GM12872 (cell line): ENCODE results near the gene MAP3K15.

Experiments used
- CTCF ChIP-seq: IDR thresholded peaks from 3 replicates; pipeline ENCODE4 v1.5.1; 2011; ENCODE audit warnings: low read depth, mild to moderate bottlenecking, low read length, moderate library complexity; ENCODE audit not compliant: insufficient read depth

Gene MAP3K15

GRCh38 chrX:19496711-19497110 lies 18.6 kb downstream of the MAP3K15 start:
- no peak for TF ChIP-seq CTCF

DNA sequence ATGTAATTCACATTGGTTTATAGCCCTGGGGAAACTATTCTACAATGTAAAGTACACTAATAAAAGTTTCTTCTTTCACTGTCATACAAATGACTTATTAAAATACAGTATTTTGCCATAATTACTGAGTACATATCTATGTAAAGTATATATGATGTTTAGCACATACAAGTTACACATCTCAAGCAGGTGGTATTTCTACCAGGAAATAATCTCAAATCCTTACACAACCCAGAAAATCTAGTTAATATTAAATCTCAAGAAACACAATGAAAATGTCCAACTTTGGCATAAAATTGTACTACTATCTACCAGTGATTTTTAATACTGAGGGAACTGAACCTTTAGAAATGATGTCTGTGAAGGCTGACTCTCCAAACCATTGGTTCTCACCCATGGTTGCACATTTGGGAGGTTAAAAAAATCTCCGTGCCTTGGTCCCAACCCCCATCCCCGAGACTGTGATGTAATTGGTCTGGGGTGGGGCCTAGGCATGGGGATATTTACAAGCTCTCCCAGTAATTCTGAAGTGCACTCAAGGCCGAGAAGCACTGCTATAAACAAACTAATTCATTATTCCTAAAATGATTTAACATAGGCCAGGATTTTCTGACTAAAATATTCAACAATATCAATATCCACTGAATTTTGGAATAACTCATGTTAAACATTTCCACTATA lies 27.6 kb downstream of the MAP3K15 start:
- no peak for TF ChIP-seq CTCF

GRCh38 chrX:19479458-19479857 lies 35.9 kb downstream of the MAP3K15 start:
- TF ChIP-seq CTCF, result no peak

GRCh38 chrX:19462879-19463278 lies 52.4 kb downstream of the MAP3K15 start:
- TF ChIP-seq CTCF, result no peak

- TF ChIP-seq CTCF, result no peak
Measured at GRCh38 chrX:19462231-19462630, 53.1 kb downstream of the MAP3K15 start.

GRCh38 chrX:19457662-19458061 lies 57.6 kb downstream of the MAP3K15 start:
- no peak for TF ChIP-seq CTCF

GRCh38 chrX:19448077-19448476 lies 67.2 kb downstream of the MAP3K15 start:
- TF ChIP-seq CTCF, result no peak

- no peak for TF ChIP-seq CTCF
Measured at GRCh38 chrX:19446397-19446796, 68.9 kb downstream of the MAP3K15 start.
